ENCODE results near the gene ERGIC2. TPM values are rescaled to one million over a fixed set of nuclear protein-coding genes. Genes with fewer than 3 reads are reported as not detected.

The ERGIC2 gene
- polyA plus RNA-seq, 3 donors = 5.9 to 59.0 (median 52.7) TPM

DNA sequence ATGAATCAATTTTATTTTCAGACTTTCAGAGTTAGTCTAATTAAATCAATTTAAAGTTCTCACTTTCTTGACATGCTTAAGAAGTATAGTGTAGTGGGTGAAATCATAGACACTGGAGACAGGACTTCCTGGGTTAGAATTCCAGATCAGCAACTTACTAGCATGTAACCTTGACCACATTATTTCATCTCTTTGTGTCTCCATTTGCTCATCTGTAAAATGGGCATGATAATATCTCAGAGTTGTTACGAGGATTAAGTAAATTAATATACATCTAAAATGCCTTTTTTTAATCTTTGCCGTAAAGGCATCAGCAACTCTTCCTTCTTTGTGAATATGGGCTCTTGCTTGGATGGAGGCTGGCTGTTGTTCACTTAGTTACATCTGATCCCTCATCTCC, 1.3 kb upstream of the ERGIC2 start:
- Mint-ChIP-seq H3K27me3 (ENCODE audit: low read depth in 3 of 3) (peaks cover 0 to 11% (median 0%) of the 10 kb centered on the region in 3 donors), H3K4me3 (no peak overlapping the region), H3K36me3 (peaks cover 0 to 8% of the 10 kb centered on the region in 2 donors), H3K27ac (no peak overlapping the region), H3K4me1 (peaks cover 15% of the 10 kb centered on the region), H3K9me3 (peaks cover 0 to 12% (median 3%) of the 10 kb centered on the region in 7 donors)
- H3K4me3 ChIP-seq (replicated peaks in 1 of 3; ENCODE audit: low read depth in 2 of 3, low read length in 3 of 3) = no peak overlapping the region
- TF ChIP-seq, protein P1, sequence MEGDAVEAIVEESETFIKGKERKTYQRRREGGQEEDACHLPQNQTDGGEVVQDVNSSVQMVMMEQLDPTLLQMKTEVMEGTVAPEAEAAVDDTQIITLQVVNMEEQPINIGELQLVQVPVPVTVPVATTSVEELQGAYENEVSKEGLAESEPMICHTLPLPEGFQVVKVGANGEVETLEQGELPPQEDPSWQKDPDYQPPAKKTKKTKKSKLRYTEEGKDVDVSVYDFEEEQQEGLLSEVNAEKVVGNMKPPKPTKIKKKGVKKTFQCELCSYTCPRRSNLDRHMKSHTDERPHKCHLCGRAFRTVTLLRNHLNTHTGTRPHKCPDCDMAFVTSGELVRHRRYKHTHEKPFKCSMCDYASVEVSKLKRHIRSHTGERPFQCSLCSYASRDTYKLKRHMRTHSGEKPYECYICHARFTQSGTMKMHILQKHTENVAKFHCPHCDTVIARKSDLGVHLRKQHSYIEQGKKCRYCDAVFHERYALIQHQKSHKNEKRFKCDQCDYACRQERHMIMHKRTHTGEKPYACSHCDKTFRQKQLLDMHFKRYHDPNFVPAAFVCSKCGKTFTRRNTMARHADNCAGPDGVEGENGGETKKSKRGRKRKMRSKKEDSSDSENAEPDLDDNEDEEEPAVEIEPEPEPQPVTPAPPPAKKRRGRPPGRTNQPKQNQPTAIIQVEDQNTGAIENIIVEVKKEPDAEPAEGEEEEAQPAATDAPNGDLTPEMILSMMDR (IDR thresholded peaks at IDR 0.05) = no peak
- H2AFZ ChIP-seq (ENCODE audit: insufficient read depth, low read depth, low read length, poor library complexity, severe bottlenecking) = no peak overlapping the region
- intact Hi-C loops (cut with micrococcal nuclease) = loop anchor here in 1 of 2 donors (5.0 kb wide), 1 partner anchor 45 kb away; no protein-coding TSS in a partner anchor
- H3K27ac ChIP-seq (ENCODE audit: low read depth in 1 of 2, low read length in 2 of 2) = no peak overlapping the region
- no peak overlapping the region for H3K9ac ChIP-seq (ENCODE audit: insufficient read depth, low read length, poor library complexity, severe bottlenecking)
- DNase-seq = no peak
- no CpG with 5 or more reads among the region's 2 CpGs for WGBS (ENCODE audit: insufficient coverage)
- H3K36me3 ChIP-seq (replicated peaks in 1 of 2; ENCODE audit: control insufficient read depth in 1 of 2, insufficient read depth in 2 of 2, low read length in 2 of 2) = peaks cover 3 to 10% of the 10 kb centered on the region in 2 donors
- peaks cover 36% of the 10 kb centered on the region for H3K79me2 ChIP-seq (ENCODE audit: insufficient read depth, low read length)
- no peaks in the 10 kb centered on the region for H3K9me3 ChIP-seq (replicated peaks in 1 of 2; ENCODE audit: control insufficient read depth in 1 of 2, insufficient read depth in 1 of 2, low read length in 2 of 2)
- H3K4me1 ChIP-seq (ENCODE audit: control insufficient read depth in 1 of 2, insufficient read depth in 2 of 2, low read length in 2 of 2) = peaks cover 12 to 16% of the 10 kb centered on the region in 2 donors
- no peaks in the 10 kb centered on the region for H4K20me1 ChIP-seq (ENCODE audit: insufficient read depth, low read length)
- no peak overlapping the region for H3K4me2 ChIP-seq (replicated peaks; ENCODE audit: extremely low read depth, low read length, poor library complexity, severe bottlenecking)
- H3K27me3 ChIP-seq (ENCODE audit: control insufficient read depth in 2 of 2, insufficient read depth in 2 of 2, low read length in 2 of 2) = no peaks in the 10 kb centered on the region

GRCh38 chr12:29376118-29376517, 4.9 kb downstream of the ERGIC2 start:
- Mint-ChIP-seq H3K27me3 (ENCODE audit: low read depth in 3 of 3) (peaks cover 0 to 1% (median 0%) of the 10 kb centered on the region in 3 donors), H3K4me3 (no peak overlapping the region), H3K4me1 (peaks cover 13% of the 10 kb centered on the region), H3K27ac (no peak overlapping the region), H3K36me3 (peaks cover 14 to 17% of the 10 kb centered on the region in 2 donors), H3K9me3 (peaks cover 0 to 2% (median 0%) of the 10 kb centered on the region in 7 donors)
- no peak overlapping the region for H3K27ac ChIP-seq (ENCODE audit: low read depth in 1 of 2, low read length in 2 of 2)
- no peak overlapping the region for H3K4me2 ChIP-seq (replicated peaks; ENCODE audit: extremely low read depth, low read length, poor library complexity, severe bottlenecking)
- H3K79me2 ChIP-seq (ENCODE audit: insufficient read depth, low read length) = peaks cover 83% of the 10 kb centered on the region
- H3K9me3 ChIP-seq (replicated peaks in 1 of 2; ENCODE audit: control insufficient read depth in 1 of 2, insufficient read depth in 1 of 2, low read length in 2 of 2) = no peaks in the 10 kb centered on the region
- intact Hi-C loops (cut with micrococcal nuclease) = no loop called here
- H3K9ac ChIP-seq (ENCODE audit: insufficient read depth, low read length, poor library complexity, severe bottlenecking) = no peak overlapping the region
- H3K4me1 ChIP-seq (ENCODE audit: control insufficient read depth in 1 of 2, insufficient read depth in 2 of 2, low read length in 2 of 2) = peaks cover 9 to 10% of the 10 kb centered on the region in 2 donors
- H3K4me3 ChIP-seq (replicated peaks in 1 of 3; ENCODE audit: low read depth in 2 of 3, low read length in 3 of 3) = no peak overlapping the region
- no peaks in the 10 kb centered on the region for H3K27me3 ChIP-seq (ENCODE audit: control insufficient read depth in 2 of 2, insufficient read depth in 2 of 2, low read length in 2 of 2)
- no peak for DNase-seq
- 89% methylated on average over 2 of the region's 2 CpGs for WGBS (ENCODE audit: insufficient coverage)
- TF ChIP-seq, protein P1 (IDR thresholded peaks at IDR 0.05) = no peak
- peaks cover 3% of the 10 kb centered on the region for H4K20me1 ChIP-seq (ENCODE audit: insufficient read depth, low read length)
- no peak overlapping the region for H2AFZ ChIP-seq (ENCODE audit: insufficient read depth, low read depth, low read length, poor library complexity, severe bottlenecking)
- peaks cover 8 to 23% of the 10 kb centered on the region in 2 donors for H3K36me3 ChIP-seq (replicated peaks in 1 of 2; ENCODE audit: control insufficient read depth in 1 of 2, insufficient read depth in 2 of 2, low read length in 2 of 2)

Data from CD14-positive monocyte (primary cell).